ENCODE results near the gene SLC39A5. TPM values are rescaled to one million over a fixed set of nuclear protein-coding genes. Genes with fewer than 3 reads are reported as not detected.

The SLC39A5 gene
- total RNA-seq, 1 donor from 2014 or later, result 0.61 TPM

GRCh38 chr12:56189099-56189917 lies 40.5 kb upstream of the SLC39A5 start, which contains the start of gene SMARCC2:
TSS of gene SMARCC2 (minus strand) at chr12:56189483. CDS start at chr12:56189461, 22 bp downstream.
- peaks cover 4% of the 10 kb centered on the region for H3K36me3 Mint-ChIP-seq (ENCODE audit: unreplicated experiment)

GRCh38 chr12:56189918-56190694 lies 39.7 kb upstream of the SLC39A5 start:
- TF ChIP-seq CTCF (IDR thresholded peaks at IDR 0.05; ENCODE audit: partially characterized antibody, unreplicated experiment), result peak; percentile 37
- H3K27me3 Mint-ChIP-seq (ENCODE audit: unreplicated experiment), result peaks cover 21% of the 10 kb centered on the region
- H3K4me1 Mint-ChIP-seq (ENCODE audit: low read depth, unreplicated experiment), result peaks cover 8% of the 10 kb centered on the region
- DNase-seq, result peak; percentile 90
- H3K4me3 Mint-ChIP-seq (ENCODE audit: unreplicated experiment), result peak overlapping the region; percentile 97
- peaks cover 4% of the 10 kb centered on the region for H3K36me3 Mint-ChIP-seq (ENCODE audit: unreplicated experiment)
- peak overlapping the region; percentile 96 for H3K27ac Mint-ChIP-seq (ENCODE audit: unreplicated experiment)
- H3K9me3 Mint-ChIP-seq (ENCODE audit: unreplicated experiment), result peaks cover 24% of the 10 kb centered on the region

More at GRCh38 chr12:56189099-56189917, 40.5 kb upstream of the SLC39A5 start, which contains the start of gene SMARCC2:
- Mint-ChIP-seq H3K27ac (ENCODE audit: unreplicated experiment) (peak within 1 kb of the TSS; percentile 96), H3K4me3 (ENCODE audit: unreplicated experiment) (peak within 1 kb of the TSS; percentile 97), H3K9me3 (ENCODE audit: unreplicated experiment) (peaks cover 24% of the 10 kb centered on the region), H3K27me3 (ENCODE audit: unreplicated experiment) (peaks cover 21% of the 10 kb centered on the region), H3K4me1 (ENCODE audit: low read depth, unreplicated experiment) (peaks cover 8% of the 10 kb centered on the region)
- peak; percentile 93 for DNase-seq
- TF ChIP-seq CTCF (IDR thresholded peaks at IDR 0.05; ENCODE audit: partially characterized antibody, unreplicated experiment), result peak; percentile 81

- H3K4me3 Mint-ChIP-seq (ENCODE audit: unreplicated experiment), result peak overlapping the region; percentile 97
- H3K27me3 Mint-ChIP-seq (ENCODE audit: unreplicated experiment), result peaks cover 21% of the 10 kb centered on the region
- DNase-seq, result no peak
- H3K36me3 Mint-ChIP-seq (ENCODE audit: unreplicated experiment), result peaks cover 4% of the 10 kb centered on the region
- peaks cover 8% of the 10 kb centered on the region for H3K4me1 Mint-ChIP-seq (ENCODE audit: low read depth, unreplicated experiment)
- no peak for TF ChIP-seq CTCF (IDR thresholded peaks at IDR 0.05; ENCODE audit: partially characterized antibody, unreplicated experiment)
- H3K27ac Mint-ChIP-seq (ENCODE audit: unreplicated experiment), result peak overlapping the region; percentile 96
- H3K9me3 Mint-ChIP-seq (ENCODE audit: unreplicated experiment), result peaks cover 23% of the 10 kb centered on the region
These were observed 39.1 kb upstream of the SLC39A5 start for GRCh38 chr12:56190695-56191155.

GRCh38 chr12:56192582-56192981 lies 37.3 kb upstream of the SLC39A5 start:
- no peak for DNase-seq
- peaks cover 4% of the 10 kb centered on the region for H3K36me3 Mint-ChIP-seq (ENCODE audit: unreplicated experiment)
- no peak overlapping the region for H3K4me3 Mint-ChIP-seq (ENCODE audit: unreplicated experiment)
- H3K27ac Mint-ChIP-seq (ENCODE audit: unreplicated experiment), result no peak overlapping the region
- peaks cover 21% of the 10 kb centered on the region for H3K27me3 Mint-ChIP-seq (ENCODE audit: unreplicated experiment)
- peaks cover 22% of the 10 kb centered on the region for H3K9me3 Mint-ChIP-seq (ENCODE audit: unreplicated experiment)
- peaks cover 6% of the 10 kb centered on the region for H3K4me1 Mint-ChIP-seq (ENCODE audit: low read depth, unreplicated experiment)
- no peak for TF ChIP-seq CTCF (IDR thresholded peaks at IDR 0.05; ENCODE audit: partially characterized antibody, unreplicated experiment)
